Skeletal muscle tissue (tissue), 4 donors: ENCODE measurements around the gene ANTXR2. TPM values are rescaled to one million over a fixed set of nuclear protein-coding genes. Genes with fewer than 3 reads are reported as not detected.

Experiments used
- H3K27ac ChIP-seq: one replicate; pipeline ENCODE4 v1.7.0; 2013; ENCODE audit warnings: mild to moderate bottlenecking, low read depth, low read length, inconsistent platforms
- H3K27me3 ChIP-seq, 3 donors: one replicate each; pipeline ENCODE4 v1.7.0; 2013; ENCODE audit warnings: low read length in 3 of 3; ENCODE audit not compliant: control insufficient read depth in 3 of 3, insufficient read depth in 3 of 3
- H3K36me3 ChIP-seq, 3 donors: one replicate each; pipeline ENCODE4 v1.7.0; 2013; ENCODE audit warnings: low read length in 3 of 3; ENCODE audit not compliant: control insufficient read depth in 3 of 3, insufficient read depth in 3 of 3
- H3K4me1 ChIP-seq, 3 donors: one replicate each; pipeline ENCODE4 v1.7.0; 2013; ENCODE audit warnings: low read length in 3 of 3, mild to moderate bottlenecking in 3 of 3; ENCODE audit not compliant: control insufficient read depth in 3 of 3, insufficient read depth in 3 of 3
- H3K4me3 ChIP-seq, 3 donors: one replicate each; pipeline ENCODE4 v1.7.0; 2013; ENCODE audit warnings: low read length in 3 of 3
- H3K9ac ChIP-seq, 3 donors: one replicate each; pipeline ENCODE4 v1.7.0; 2013; ENCODE audit warnings: low read length in 3 of 3, mild to moderate bottlenecking in 3 of 3, moderate library complexity in 2 of 3, low read depth in 1 of 3
- H3K9me3 ChIP-seq, 3 donors: one replicate each; pipeline ENCODE4 v1.7.0; 2013; ENCODE audit warnings: low read length in 3 of 3; ENCODE audit not compliant: control insufficient read depth in 3 of 3
- total RNA-seq: library from RNA; depleted of rRNA; stranded (reverse); fragments of >200 nt; gene quantifications from one replicate; pipeline ENCODE4 v1.2.3, GENCODE V29; 2014
- donor health status: Osteomylitis.

Gene ANTXR2
- total RNA-seq, 1 donor from 2014 or later = 45.9 TPM

DNA sequence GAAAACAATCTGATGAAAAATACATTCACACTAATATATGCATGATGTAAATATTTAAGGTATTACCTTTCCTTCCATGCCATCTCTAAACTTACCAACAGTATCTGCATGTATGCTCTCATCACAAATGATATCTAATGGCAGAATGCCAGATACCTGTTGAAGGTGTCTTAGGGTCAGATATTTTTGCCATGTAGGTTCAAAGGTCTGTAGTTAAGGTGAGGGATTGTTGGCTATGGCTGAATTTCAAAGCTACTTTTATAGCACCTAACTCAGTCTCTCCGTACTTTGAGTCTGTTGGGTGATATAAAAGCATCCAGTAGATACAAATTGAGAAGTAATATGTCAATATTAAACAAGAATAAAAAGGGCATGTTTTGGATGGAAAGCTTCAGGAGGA lies 19.8 kb upstream of the ANTXR2 start:
- peaks cover 0 to 1% (median 0%) of the 10 kb centered on the region in 3 donors for H3K4me1 ChIP-seq
- H3K9ac ChIP-seq = no peak overlapping the region
- no peaks in the 10 kb centered on the region for H3K27me3 ChIP-seq
- H3K9me3 ChIP-seq = no peaks in the 10 kb centered on the region
- no peak overlapping the region for H3K4me3 ChIP-seq
- H3K27ac ChIP-seq = no peak overlapping the region
- H3K36me3 ChIP-seq = no peaks in the 10 kb centered on the region

DNA sequence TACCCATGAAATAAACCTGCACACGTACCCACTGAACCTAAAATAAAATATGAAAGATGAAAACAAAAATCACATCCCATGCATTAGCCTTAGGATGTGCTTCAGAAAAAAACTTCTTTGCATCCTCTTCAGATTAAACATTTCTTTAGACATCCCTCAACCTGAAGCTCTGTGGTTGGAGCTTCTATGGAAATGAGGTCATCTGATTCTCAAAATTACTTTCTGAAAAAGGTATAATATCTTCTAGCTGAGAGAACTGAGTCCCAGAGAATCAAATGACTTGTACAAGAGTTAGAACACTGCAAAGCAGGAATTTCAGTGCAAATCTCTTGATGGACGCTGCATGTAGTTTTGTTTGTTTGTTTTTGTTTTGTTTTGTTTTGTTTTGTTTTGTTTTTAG lies 19.1 kb upstream of the ANTXR2 start:
- Histone ChIP-seq H3K27me3 (no peaks in the 10 kb centered on the region), H3K27ac (no peak overlapping the region), H3K4me1 (no peaks in the 10 kb centered on the region)

DNA sequence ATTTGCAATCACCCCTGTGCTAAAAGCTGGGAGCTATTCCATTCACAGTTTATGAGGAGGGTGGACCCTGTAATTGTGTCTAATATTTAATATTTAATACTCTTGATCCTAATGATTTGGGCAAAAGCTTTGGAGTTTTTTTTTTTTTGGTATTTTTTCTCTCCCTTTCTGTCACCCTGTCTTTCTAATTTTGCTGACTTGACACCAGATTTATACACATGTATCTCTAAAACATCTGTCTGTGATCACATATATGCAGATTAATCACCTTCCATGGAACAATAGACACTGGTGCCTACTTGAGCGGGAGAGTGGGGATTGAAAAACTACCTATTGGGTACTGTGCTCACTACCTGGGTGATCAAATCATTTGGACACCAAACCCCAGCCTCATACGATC lies 18.7 kb upstream of the ANTXR2 start:
- Histone ChIP-seq H3K9me3 (no peaks in the 10 kb centered on the region), H3K4me3 (no peak overlapping the region), H3K27ac (no peak overlapping the region), H3K4me1 (no peaks in the 10 kb centered on the region), H3K36me3 (no peaks in the 10 kb centered on the region), H3K9ac (no peak overlapping the region), H3K27me3 (no peaks in the 10 kb centered on the region)

More for the DNA sequence above, 19.1 kb upstream of the ANTXR2 start:
- Histone ChIP-seq H3K9me3 (no peaks in the 10 kb centered on the region), H3K36me3 (no peaks in the 10 kb centered on the region), H3K4me3 (no peak overlapping the region), H3K9ac (no peak overlapping the region)

DNA sequence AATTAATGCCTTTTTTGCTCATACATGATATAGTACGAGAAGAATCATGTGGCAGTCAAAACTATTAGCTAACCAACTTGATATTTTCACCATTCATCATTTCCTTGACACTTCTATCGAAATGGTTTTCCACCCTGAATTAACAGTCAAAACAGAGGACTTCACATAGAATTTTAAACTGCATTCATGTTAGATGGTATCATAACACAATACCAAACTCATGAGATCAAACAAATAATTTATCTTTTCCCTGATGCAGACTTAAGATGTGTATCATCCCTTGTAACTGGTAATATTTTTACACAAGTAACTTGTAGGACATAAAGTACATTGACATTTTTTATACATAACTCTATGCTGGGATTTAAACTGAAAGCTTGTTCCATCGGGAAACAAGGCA lies 18.2 kb upstream of the ANTXR2 start:
- Histone ChIP-seq H3K4me1 (no peaks in the 10 kb centered on the region), H3K27ac (no peak overlapping the region), H3K9me3 (no peaks in the 10 kb centered on the region), H3K9ac (no peak overlapping the region), H3K36me3 (no peaks in the 10 kb centered on the region), H3K27me3 (no peaks in the 10 kb centered on the region), H3K4me3 (no peak overlapping the region)

DNA sequence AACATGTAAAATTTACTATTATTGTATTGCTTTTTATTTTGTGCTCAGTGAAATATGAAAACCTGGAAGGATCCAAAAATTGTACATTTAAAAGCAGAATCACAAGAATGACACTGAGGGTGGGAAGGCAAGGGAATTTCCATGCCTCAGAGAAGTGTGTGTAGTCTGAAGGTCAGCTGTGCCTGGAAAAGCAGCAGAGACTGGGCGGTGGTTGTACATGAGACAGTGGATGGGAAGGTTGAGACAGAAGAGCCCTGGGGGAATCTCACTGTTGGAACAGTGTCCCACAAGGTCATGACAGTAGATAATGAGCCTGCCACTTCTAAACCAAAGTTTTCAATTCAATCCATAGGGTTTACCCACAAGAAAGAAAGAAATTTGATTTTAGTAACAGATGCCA lies 17.1 kb upstream of the ANTXR2 start:
- no peaks in the 10 kb centered on the region for H3K9me3 ChIP-seq
- H3K27me3 ChIP-seq = no peaks in the 10 kb centered on the region
- H3K36me3 ChIP-seq = no peaks in the 10 kb centered on the region
- no peaks in the 10 kb centered on the region for H3K4me1 ChIP-seq
- H3K9ac ChIP-seq = no peak overlapping the region
- no peak overlapping the region for H3K27ac ChIP-seq
- H3K4me3 ChIP-seq = no peak overlapping the region

DNA sequence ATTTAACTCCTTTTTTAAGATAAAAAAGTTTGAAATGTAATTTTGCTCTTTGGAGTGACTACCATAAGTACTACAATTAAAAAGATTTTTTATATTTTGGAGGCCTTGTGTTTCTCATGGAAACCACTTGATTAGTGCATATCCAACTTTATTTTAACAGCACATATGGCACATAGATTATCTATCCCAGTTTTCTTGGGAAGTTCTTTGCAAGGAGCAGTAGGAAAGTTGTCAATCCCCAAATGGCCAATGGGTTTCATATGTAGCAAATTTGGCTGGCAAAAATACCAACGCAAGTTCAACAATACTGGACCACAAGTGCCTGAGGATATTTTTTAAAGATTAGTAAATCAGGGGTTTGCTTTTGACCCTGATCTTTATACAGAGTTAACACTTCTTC lies 15.4 kb upstream of the ANTXR2 start:
- H3K9ac ChIP-seq = no peak overlapping the region
- H3K4me1 ChIP-seq = no peaks in the 10 kb centered on the region
- H3K4me3 ChIP-seq = no peak overlapping the region
- H3K36me3 ChIP-seq = no peaks in the 10 kb centered on the region
- no peaks in the 10 kb centered on the region for H3K9me3 ChIP-seq
- no peaks in the 10 kb centered on the region for H3K27me3 ChIP-seq
- no peak overlapping the region for H3K27ac ChIP-seq

DNA sequence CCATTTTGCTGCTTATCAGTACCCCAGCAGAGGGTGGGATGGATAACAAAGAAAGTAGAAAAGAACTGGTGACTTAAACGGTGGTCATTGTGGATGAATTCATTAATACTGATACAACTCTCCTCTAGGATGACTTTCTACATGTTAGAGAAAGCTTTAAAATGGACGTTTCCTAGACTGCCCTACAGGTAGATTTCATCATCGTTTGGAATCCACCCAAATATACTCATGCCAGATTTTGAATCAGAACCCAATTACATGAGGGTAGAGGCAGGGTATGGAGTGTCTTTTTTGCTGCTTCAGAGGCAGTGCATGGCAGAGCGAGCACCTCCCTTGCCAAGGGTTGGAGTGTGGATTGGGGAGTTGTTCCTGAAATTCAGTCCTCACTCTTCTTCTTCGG lies 13.3 kb upstream of the ANTXR2 start:
- no peaks in the 10 kb centered on the region for H3K36me3 ChIP-seq
- H3K4me3 ChIP-seq = no peak overlapping the region
- H3K4me1 ChIP-seq = no peaks in the 10 kb centered on the region
- peaks cover 0 to 3% (median 0%) of the 10 kb centered on the region in 3 donors for H3K27me3 ChIP-seq
- no peak overlapping the region for H3K27ac ChIP-seq
- peaks cover 0 to 2% (median 0%) of the 10 kb centered on the region in 3 donors for H3K9me3 ChIP-seq
- H3K9ac ChIP-seq = no peak overlapping the region

DNA sequence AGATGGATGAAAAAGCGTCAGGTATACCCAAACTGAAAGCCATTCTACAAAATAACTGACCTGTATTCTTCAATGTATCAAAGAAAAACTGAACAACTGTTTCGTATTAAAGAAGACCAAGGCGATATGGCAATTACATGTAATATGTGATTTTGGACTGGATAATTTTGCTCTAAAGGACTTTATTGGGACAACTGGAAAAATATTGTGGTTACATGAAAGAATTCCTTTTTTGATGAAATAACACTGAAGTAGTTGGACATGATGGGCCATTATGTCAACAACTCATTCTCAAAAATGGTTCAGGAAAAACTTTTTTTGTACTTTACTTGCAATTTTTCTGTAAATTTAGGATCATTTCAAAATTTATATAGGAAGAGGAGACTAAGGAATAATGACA lies 12.1 kb upstream of the ANTXR2 start:
- H3K4me1 ChIP-seq = no peaks in the 10 kb centered on the region
- H3K36me3 ChIP-seq = no peaks in the 10 kb centered on the region
- peaks cover 0 to 2% (median 0%) of the 10 kb centered on the region in 3 donors for H3K9me3 ChIP-seq
- H3K4me3 ChIP-seq = no peak overlapping the region
- no peak overlapping the region for H3K9ac ChIP-seq
- H3K27me3 ChIP-seq = peaks cover 0 to 3% (median 0%) of the 10 kb centered on the region in 3 donors
- no peak overlapping the region for H3K27ac ChIP-seq

DNA sequence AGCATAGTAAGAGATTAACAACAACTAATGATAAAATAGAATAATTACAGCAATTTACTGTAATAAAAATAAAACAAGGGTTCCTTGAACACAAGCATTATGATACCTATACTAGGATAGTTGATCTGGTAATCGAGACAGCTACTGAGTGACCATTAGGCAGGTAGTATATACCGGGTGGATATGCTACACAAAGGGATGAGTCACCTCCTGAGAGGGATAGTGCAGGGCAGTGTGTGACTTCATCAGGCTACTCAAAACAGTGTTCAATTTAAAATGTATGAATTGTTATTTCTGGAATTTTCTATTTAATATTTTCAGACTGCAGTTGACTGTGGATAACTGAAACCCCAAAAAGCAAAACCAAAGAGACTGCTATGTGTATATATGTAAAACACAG lies 9.7 kb upstream of the ANTXR2 start:
- H3K4me3 ChIP-seq = no peak overlapping the region
- H3K4me1 ChIP-seq = no peaks in the 10 kb centered on the region
- no peaks in the 10 kb centered on the region for H3K36me3 ChIP-seq
- H3K9me3 ChIP-seq = peaks cover 0 to 2% (median 0%) of the 10 kb centered on the region in 3 donors
- no peak overlapping the region for H3K9ac ChIP-seq
- H3K27me3 ChIP-seq = peaks cover 0 to 3% (median 0%) of the 10 kb centered on the region in 3 donors
- H3K27ac ChIP-seq = no peak overlapping the region

DNA sequence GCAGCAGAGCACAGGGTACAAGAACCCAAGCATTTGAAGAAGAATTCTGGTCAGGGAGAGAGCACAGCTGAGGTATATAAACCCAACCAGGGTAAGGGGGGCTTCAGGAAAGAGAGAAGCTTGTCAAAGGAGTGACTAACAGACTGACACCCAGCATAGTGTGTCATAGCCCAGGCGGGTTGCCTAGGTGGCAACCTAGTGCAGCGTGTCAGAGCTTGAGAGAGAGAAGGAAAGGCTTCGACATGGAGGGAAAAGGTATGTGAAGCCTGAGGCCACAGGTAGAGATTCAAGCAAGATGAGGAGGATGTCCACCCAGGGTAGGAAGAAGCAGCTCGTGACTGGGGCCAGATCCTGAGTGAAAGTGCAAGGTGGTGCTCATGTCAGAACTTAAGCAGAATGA lies 8.5 kb upstream of the ANTXR2 start:
- peaks cover 0 to 2% (median 0%) of the 10 kb centered on the region in 3 donors for H3K9me3 ChIP-seq
- no peak overlapping the region for H3K4me3 ChIP-seq
- peaks cover 0 to 4% (median 0%) of the 10 kb centered on the region in 3 donors for H3K4me1 ChIP-seq
- no peak overlapping the region for H3K27ac ChIP-seq
- H3K9ac ChIP-seq = no peak overlapping the region
- H3K27me3 ChIP-seq = peaks cover 0 to 3% (median 0%) of the 10 kb centered on the region in 3 donors
- H3K36me3 ChIP-seq = no peaks in the 10 kb centered on the region
